ENCODE results near the gene NEGR1.
A peak's percentile ranks its signal among the peaks of the same experiment; 100 is the strongest.
"Not testable (repeated sequence)": the region's sequence is repeated elsewhere in the genome, so short reads cannot be mapped to it uniquely, and the experiment has no call there.

The NEGR1 gene

DNA sequence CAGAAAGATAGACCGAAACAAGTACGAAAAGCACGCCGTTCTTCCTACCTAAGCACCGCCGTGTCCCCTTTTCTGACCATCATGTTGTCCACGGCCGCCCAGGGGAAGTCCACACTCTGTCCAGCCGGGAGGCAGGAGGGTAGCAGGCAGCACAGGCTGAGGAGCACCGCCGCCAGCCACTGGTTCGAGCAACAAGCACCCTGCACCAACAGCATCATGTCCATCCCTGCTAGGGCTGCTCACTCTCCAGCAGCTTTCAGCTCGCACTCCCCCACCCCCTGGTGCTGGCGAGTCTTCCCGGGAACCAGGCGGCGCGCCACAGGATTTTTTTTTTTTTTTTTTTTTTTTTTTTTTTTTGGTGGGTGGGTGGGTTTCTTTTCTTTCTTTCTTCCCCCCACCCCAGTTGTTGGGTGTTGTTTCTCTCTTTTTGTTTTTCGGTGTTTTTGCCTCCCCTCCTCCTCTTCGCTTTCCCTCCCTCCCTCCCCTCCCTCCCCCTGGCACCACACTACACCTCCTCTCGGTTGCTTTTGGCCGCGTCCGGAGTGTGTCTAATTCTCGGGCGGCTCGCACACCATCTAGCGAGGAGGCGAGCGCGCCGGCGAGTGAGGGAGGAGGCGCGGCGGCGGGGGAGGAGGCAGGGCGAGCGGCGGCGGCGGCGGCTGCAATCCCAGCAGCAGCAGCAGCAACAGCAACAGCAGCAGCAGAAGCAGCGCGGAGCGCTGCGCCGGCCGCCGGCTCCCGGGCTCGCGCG is at the start of gene NEGR1:
NEGR1 (minus strand) TSS at position 269 of the 751 bp plus-strand sequence.
- peak; percentile 76 for DNase-seq

DNA sequence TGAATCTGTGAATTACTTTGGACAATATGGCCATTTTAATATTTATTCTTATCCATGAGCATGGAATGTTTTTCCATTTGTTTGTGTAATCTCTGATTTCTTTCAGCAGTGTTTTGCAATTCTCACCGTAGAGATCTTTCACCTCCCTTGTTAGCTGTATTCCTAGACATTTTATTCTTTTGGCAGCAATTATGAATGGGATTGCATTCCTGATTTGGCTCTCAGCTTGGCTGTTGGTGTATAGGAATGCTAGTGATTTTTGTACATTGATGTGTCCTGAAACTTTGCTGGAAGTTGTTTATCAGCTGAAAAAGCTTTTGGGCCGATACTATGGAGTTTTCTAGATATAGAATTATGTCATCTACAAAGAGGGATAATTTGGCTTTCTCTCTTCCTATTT is 44.2 kb upstream of the NEGR1 start:
- no peak for DNase-seq

DNA sequence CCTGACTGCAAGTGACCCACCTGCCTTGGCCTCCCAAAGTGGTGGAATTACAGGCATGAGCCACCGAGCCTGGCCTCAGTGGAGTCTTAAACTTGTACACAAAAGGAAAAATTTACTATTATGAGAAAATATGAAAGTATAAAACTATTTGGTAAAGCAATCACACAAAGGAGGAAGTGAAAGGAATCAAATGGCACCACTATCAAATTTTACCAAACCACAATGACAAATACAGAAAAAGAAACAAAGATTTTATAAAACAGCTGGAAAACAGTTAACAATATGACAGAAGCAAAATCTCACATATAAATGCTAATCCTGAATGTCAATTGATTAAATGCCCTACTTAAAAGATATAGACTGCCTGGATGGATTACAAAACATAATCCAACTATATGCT is 42.1 kb upstream of the NEGR1 start:
- no peak for DNase-seq

DNA sequence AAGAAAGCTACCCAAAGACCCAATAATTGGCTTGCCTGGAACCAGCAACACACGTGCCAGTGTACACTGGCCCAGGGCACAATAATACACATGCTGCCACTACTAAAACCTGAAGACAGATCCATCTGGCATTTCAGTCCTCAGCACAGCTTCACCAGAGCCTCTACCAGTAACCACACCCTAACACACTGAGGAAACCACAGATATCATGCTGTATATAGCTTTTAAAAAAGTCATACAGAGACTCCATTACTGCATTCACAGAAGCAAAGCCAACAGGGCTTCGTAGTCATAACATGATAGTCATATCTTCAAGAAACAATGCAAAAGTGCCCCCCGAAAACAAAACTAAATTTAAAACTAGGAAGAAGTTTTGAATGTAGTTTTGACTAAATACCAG is 40.6 kb upstream of the NEGR1 start:
- no peak for DNase-seq

DNA sequence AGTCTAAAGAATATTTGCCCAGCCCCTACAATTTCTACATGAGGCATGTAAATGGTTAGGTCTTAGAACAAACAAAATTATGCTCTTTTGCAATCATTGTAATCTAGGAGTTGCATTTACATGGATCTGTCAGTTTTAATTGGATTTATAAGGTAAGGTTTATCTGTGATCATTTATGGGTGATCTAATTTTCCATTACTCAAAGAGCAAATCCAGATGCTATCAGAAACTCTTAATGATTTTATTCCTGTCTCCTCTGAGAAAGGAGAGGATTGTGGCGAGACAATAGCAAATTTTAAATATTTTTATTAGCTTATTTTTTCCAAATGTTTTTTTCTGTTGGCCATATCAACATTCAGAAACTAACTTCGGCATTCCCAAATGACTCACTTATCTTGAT is 14.2 kb upstream of the NEGR1 start:
- DNase-seq = no peak

DNA sequence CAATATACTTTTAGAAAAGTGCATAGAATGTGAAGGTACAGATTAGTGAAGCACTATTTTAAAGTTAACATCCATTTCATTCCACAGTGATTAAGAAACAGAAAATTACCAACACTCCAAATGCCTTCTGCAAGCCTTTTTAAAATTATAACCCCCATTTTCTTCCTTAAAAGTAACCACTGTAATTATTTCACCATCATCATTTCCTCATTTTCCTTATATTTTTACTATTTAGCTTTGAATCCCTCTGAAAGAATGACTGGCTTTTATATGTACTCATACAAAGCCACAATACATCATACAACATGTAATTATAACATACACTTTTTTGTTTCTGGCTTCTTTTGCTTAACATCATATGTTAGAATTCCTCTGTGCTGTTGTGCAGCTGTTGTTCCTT is 6.5 kb upstream of the NEGR1 start:
- no peak for DNase-seq

DNA sequence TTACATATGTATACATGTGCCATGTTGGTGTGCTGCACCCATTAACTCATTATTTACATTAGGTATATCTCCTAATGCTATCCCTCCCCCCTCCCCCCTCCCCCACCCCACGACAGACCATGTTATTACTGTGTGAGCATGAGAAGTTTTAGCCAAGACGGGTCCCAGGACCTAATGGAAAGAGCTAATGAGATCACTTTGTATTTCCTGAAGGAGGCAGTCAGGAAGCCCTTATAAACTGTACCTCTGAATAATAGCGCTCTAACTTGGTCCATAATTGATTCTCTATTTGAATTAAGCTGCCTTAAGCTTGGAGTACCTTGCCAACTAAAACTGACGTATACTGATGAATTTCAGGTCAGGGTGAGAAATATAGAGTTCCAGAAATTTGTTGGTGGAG is 4.1 kb upstream of the NEGR1 start:
- DNase-seq = no peak

DNA sequence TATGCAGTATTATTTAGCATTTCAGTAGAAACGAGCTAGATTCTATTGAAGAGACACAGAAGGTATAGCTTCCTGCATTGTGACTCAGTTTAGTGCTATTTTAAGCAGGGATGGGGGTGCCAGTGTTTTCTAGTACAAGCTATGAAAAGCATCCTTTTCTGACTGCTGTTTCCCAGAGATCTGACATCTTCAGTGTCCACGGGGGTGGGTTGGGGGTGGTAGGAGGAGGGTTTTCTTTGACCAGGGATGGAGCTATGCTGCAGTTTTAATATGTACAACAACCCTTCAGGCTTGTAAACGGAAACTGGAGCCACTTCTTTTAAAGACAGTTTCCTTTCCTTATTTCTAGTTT is 2.7 kb upstream of the NEGR1 start:
- DNase-seq = no peak

DNA sequence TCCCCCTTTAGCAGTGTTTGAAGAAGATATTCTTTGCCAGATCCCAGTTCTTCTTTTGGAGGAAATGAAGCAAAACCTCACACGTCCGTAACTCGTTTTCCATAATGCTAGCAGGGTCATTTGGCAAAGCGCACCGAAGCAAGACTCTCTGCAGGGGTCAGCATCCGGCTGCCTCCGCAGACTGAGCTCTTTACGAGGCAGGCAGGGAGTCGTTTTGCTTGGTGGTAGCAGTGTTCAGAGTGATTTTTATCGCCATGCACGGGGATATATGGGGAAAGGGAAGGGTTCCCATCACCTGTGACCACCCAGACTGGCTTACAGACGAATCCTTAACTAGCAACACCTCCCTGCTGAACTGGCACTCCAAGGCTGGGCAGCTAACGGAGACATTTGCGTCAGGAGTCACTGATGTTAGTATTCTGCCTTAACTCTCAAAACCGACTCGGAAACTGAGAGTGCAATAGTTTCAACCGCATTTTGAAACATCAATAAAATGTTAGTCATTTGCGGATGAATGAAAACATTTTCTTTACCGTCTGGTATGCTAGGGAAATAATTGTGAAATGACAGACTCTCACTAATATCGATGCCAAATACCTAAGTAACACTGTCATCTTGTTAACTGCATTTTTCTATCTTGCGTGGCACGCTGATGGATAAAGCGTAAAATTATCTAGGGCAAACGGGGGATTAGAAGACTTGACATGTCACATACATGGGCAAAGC is 2.2 kb upstream of the NEGR1 start:
- peak; percentile 38 for DNase-seq

DNA sequence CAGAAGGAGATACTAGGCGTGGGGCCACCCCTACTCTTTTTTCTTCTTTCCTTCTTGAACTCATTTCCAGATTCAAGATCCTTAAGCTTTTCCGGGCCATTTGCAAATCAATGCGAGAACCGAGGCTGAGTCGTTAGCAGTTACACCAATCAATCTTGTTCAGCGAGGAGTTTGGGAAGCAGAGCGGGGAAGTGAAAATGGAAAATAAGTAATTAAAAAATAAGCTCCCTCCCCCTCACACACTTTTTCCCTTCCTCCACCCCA is 1.7 kb upstream of the NEGR1 start:
- no peak for DNase-seq

DNA sequence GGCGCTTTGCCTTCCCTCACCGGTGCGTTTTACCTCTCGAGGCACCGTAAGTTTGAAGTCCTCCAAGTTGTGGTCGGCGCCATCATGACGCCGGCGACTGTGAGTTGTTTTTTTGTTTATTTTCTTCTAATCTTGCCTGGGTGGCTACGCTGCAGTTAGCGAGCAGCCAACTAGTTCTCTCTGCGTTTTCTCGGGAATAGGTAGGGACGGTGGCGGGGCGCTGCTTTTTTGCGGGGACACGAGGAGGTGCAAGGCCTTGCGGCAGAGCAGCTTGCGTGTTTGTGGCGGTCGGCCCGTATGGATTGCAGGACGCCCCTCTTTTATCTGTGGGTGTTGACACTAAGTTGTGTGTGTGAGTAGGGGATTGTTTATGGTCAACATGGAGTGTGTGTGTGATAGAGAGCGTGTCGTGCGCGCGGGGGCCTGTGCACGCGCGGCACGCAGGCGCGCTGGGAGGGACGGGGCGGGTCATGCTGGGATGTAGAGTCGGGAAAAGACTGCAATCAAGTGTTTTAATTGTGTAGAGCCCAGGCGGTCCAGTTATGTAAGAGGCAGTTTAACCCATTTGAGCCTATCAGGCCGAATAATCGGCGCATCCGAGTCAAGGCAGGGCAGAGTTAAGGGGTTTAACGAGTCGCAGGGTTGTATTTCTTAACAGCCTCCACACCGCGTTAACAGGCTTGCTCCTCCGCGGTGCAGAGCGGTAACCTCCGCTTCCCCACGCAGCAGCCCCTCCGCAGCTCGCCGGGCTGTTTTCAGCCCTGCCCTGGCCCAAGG is 1.2 kb upstream of the NEGR1 start:
- DNase-seq = peak; percentile 67

DNA sequence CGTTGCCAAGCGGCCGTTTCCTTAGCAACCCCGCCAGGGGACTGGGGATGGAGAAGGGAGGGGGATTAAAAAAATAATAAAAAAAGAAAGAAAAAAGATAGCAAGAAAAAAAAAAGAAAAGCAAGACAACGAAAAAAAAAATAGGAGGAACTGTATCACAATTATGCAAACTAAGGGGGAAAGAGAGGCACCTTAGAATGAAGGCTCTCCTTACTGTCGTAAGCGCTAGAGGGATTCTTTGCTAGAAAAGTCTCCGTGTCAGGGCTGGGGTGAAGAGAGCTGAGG is 625 bp upstream of the NEGR1 start:
- DNase-seq = no peak

DNA sequence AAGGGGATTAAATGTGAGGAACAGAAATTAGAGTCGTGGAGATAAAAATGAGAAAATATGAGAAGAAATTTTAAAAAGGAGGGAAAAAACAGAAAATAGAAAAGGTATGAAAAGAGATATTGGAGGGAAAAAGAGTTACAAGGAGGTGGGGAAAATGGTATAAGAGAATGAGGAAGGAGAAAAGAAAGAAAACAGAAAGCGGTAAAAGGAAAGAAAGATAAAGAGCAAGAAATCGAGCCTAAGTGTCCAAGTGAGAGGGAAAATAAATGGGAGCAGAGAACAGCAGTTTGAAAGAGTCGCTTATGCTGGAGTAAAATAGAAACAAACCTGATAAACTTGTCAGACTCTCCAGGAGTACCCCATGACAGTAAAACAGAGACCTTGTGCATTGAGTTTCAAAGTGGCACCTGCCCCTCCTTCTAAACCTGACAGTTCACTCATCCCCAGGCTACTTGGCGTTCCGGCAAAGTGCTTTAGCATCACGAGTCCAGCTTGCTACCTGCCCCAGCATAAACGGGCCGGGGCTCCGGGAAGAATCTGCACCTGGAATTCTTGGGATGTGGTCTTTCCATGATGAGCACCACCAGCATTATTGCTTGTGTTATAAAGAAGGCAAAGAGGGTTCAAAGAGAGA is 585 bp downstream of the NEGR1 start:
- no peak for DNase-seq

DNA sequence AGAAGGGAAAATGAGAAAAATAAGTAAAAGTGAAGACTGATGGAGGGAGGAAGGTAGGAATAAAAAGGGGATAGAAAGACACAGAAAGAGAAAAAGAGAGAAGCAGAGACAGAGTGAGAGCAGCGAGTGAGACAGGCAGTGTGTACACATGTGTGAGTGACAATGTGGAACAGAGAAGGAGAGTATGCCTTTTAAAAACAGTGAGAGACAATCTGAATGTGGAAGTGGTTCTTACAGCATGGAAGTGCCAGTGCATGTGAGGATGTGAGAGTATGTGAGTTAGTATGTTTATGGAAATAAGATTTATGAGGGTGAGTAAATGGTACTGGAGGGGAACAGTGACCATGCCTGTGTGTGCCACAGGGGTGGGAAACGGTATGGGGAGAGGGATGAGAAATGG is 1.2 kb downstream of the NEGR1 start:
- DNase-seq = no peak

DNA sequence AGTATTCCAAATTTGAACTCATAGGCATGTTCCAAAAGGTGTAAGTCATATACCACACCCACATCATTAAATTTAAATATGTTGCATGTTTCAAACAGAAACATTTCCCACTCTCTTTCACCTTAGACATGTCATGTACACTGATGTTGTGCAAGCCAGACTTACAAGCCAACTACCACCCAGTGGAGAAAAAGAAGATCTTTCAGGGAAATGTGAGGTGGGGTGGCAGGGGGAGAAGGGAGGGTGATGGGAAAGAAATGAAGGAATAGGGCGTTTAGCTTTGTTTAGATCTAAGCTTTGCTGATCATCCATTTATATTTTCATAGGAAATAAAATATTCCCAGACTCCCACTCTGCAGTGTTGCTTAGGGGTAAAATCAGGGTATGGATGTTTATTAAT is 1.6 kb downstream of the NEGR1 start:
- no peak for DNase-seq

DNA sequence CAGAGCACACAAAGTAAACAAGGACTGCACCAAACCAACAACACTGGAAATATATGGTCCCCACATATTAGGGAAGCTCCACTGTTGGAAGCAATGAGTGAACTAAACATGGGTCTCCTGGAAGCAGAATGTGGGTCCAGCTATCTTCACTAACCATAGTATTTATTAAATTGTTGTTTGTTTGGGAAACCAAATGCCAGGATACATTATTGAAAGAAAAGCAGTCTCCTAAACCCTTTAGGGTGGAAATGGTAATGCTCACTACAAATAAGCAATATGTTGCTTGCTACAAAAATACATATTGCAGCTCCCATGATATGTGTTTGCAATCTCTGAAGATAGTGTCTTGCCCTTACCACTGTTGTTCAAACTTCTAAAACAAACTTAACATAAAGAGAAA is 2.2 kb downstream of the NEGR1 start:
- no peak for DNase-seq

DNA sequence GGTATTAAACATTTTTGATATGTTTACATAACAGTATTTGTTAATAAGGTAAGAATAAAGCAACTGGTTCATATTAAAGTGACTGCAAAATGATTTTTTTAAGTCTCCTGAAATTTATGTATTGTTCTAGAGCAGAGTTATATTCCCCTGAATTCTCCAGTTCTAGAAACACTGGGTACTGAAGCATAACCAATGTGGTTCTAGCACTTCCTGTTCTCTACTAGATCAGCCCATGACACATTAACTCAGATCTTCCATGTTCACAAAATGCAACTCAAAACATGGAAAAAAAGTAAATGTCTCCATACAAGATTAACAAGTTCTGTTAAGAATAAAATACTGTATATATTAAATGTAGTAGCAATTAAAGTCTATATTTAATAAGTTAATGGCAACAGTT is 3.9 kb downstream of the NEGR1 start:
- DNase-seq = no peak

DNA sequence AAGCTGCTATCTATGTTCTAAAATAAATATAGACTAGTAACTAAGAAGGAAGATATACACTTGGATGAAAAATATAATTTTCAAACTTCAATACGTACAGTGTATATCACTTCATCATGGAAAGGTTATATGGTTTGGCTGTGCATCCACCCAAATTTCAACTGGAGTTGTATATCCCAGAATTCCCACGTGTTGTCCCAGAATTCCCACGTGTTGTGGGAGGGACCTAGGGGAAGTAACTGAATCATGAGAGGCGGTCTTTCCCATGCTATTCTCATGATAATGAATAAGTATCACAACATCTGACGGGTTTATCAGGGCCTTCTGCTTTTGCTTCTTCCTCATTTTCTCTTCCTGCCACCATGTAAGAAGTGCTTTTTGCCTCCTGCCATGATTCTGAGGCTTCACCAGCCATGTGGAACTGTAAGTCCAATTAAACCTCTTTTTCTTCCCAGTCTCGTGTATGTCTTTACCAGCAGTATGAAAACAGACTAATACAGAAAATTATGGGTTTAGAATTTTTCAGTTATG is 10.7 kb downstream of the NEGR1 start:
- DNase-seq = no peak

DNA sequence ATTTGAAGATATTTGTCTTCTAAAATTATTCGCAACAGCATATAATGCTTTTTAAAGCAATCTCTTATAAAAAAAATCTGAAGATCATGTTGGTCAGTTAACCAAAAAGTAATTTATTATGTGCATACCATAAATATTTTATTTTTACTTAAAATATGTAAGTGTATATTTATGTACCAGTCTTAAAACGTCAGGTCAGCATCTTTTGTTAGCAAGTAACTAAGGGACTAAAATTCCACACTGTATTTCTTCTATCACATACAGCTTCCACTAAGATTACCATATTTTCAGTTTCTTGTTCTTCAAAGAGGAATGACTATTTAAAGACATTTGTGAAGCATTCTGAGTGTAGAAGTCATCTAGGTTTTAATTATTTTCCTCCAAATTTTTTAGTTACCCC is 19.6 kb downstream of the NEGR1 start:
- no peak for DNase-seq

DNA sequence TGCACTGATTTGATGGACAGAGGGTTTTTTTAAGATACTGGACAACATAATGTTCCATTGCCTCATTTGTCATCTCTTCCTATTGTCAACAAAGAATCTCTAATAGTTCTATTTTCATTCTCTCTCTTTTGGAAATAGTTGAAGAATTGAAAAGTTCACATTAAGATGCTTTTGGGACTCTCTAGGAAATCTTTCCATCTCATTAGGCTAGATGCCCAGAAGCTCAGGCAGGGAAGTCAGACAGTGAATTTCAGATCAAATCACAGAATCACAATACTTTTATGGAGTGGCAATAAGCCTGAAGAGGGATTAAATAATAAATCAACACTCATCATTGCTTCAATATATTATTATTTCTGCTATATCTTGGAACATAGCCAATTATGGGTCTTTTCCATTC is 29.2 kb downstream of the NEGR1 start:
- DNase-seq = no peak

DNA sequence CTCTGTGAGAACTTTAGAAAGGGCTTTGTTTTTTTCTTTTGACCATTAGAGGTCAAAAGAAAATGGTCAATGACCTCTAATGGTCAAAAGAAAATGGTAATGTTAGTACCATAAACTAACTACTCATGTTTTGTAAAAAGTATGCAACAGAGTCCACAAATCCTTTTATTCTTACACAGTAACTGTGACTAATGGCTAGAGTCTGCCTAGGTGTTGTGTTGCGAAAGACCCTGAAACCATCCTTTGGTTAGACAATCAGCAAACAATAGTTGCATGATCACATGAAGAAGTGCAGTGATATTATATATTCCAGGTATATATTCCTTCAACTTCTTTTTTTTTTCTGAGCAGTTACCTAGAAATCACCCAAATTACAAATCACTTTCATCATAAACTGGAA is 40.9 kb downstream of the NEGR1 start:
- DNase-seq = no peak

DNA sequence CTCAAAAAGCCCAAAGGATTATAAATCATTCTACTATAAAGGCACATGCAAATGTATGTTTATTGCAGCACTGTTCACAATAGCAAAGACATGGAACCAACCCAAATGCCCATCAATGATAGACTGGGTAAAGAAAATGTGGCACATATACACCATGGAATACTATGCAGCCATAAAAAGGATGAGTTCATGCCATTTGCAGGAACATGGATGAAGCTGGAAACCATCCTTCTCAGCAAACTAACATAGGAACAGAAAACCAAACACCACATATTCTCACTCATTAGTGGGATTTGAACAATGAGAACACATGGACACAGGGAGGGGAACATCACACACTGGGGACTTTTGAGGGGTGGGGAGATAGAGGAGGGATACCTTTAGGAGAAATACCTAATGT is 46.4 kb downstream of the NEGR1 start:
- DNase-seq = not testable (repeated sequence)

DNA sequence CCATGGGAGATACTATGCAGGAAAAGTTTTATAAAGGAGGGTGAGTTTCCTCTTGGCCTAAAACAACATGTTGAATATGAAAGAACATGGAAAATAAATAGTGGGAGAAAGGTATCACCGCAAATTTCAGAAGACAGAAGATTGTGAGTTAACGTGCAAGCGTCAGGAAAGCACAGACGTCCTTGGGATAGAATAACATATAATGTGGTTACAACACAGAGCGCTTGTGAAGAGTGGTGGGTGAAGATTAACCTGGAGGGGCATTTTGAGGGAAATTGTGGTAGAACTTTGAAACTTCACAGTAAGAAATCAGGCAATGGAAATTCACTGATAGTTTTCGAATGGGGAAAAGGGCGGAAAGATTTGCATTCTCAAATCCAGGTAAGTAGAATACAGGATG is 47.3 kb downstream of the NEGR1 start:
- DNase-seq = no peak

DNA sequence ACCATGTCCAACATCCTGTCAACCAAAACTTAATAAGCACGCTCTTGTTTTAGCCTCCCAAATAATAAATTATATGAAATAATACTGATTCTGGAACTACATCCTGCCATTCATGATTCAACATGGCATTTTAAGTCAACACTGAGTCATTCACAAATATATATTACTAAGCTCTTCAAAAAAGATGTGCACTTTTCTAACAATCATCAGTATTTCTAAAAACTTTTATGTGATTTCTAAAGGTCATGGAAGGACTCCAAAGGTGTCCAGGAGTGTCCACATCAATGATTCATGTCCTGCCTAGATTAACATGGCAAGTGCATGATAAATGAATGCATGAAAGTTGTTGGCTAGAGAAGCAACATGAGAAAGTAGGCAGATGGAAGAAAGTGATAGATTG is 51.6 kb downstream of the NEGR1 start:
- DNase-seq = no peak
